ENCODE measurements around the gene FBXL20.
"Not testable (repeated sequence)": the region's sequence is repeated elsewhere in the genome, so short reads cannot be mapped to it uniquely, and the experiment has no call there.

Gene FBXL20

GRCh38 chr17:39332092-39332491 is 69.3 kb downstream of the FBXL20 start:
- no peak for DNase-seq (ENCODE audit: low read depth in 2 of 2, low spot score in 1 of 2)

DNA sequence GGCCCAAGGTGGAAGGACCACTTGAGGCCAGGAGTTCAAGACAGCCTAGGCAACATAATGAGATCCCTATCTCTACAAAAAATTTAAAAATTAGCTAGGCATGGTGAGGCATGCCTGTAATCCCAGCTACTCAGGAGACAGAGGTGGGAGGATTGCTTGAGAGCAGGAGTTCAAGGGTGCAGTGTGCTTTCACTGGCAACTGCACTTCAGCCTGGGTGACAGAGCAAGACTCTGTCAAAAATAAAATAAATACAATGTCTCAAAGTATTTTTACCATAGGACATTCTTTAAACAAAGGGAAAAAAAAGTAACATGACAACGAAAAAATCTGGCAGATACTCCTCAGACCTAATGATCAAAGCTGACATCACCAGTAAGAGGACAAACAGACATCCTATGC is 72.6 kb downstream of the FBXL20 start:
- DNase-seq (ENCODE audit: low read depth in 2 of 2, low spot score in 1 of 2): no peak

DNA sequence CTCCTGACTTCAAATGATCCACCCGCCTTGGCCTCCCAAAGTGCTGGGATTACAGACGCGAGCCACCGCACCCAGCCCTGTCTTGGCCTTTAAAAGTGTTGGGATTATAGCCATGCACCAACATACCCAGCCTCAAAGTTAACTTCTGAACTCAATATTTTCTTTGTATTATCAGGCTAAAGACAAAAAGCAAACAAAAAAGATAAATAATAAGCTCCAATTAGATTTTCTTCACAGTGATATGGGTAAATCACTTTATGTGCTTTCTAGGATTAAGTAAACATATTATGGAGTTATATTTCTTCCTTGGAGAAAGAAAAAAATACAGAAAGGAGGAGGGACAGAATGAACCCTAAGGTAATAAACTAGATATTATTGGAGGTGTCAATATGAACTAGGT is 74.3 kb downstream of the FBXL20 start:
- no peak for DNase-seq (ENCODE audit: low read depth in 2 of 2, low spot score in 1 of 2)

DNA sequence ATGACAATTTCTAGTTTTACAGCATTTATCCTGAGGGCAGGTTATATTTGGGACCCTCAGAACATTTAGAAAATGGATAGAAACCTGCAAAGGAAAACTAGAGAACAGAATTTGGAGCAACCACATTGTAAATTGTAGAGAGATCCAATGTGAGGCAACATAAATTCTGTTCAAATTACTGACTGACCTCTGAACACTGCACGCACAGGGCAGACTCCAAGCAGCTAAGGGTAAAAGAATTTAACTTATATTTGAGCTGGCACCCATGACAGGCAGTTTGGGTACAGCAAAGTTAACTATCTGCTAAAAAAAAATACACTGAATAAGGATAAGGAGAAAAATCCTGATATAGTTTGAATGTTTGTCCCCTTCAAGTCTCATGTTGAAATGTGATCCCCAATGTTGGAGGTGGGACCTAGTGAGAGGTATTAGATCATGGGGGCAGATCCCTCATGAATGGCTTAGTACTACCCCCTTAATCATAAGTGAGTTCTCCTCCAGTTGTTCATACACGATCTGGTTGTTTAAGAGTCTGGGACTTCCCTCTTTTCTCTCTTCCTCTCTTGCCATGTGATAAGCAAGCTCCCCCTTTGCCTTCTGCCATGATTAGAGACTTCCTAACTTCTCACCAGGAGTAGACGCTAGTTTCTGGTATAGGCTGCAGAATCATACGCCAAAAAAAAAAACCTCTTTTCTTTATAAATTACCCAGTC is 75.7 kb downstream of the FBXL20 start:
- no peak for DNase-seq (ENCODE audit: low read depth in 2 of 2, low spot score in 1 of 2)

DNA sequence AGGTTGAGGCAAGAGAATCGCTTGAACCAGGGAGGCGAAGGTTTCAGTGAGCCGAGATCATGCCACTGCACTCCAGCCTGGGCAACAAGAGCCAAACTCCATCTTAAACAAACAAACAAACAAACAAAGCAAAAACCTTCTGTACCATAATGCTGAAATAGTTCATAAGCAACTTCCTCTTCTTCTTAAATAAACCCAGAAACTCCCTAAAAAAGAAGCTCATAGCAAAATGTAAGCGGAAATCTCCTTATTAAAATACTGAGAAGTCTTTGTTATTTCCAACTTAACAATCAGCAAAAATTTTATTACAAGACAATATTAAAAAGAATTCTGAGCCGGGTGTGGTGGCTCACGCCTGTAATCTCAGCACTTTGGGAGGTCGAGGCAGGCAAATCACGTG is 82.8 kb downstream of the FBXL20 start:
- no peak for DNase-seq (ENCODE audit: low read depth in 2 of 2, low spot score in 1 of 2)

GRCh38 chr17:39306509-39307212 is 94.8 kb downstream of the FBXL20 start:
- DNase-seq (ENCODE audit: low read depth in 2 of 2, low spot score in 1 of 2): no peak

- no peak for DNase-seq (ENCODE audit: low read depth in 2 of 2, low spot score in 1 of 2)
Observed at GRCh38 chr17:39305978-39306377, 95.4 kb downstream of the FBXL20 start.

GRCh38 chr17:39304188-39304587 is 97.2 kb downstream of the FBXL20 start:
- no peak for DNase-seq (ENCODE audit: low read depth in 2 of 2, low spot score in 1 of 2)

DNA sequence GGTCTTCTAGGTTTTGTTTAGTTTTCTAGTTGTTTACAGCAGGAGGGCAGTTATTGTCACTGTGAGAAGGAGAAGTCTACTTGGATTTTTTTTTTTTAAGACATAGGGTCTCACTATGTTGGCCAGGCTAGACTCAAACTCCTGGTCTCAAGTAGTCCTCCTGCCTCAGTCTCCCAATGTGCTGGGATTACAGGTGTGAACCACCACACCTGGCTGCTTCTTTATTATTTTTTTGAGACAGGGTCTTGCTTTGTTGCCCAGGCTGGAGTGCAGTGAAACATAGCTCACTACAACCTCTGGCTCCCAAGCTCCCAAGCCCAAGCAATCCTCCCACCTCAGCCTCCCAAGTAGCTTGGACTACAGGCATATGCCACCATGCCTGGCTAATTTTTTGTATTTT is 107.4 kb downstream of the FBXL20 start:
- no peak for DNase-seq (ENCODE audit: low read depth in 2 of 2, low spot score in 1 of 2)

DNA sequence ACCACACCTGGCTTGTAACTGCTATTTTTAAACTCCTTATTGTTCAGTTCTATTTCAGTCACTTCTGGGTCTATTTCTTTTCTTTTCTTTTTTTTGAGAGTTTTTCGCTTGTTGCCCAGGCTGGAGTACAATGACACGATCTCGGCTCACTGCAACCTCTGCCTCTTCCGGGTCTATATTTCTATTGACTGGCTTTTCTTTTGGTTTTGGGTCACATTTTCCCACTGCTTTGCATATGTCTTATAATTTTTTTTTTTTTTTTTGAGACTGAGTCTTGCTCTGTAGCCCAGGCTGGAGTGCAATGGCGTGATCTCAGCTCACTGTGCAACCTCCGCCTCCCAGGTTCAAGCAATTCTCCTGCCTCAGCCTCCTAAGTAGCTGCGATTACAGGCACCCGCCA is 108.9 kb downstream of the FBXL20 start:
- DNase-seq (ENCODE audit: low read depth in 2 of 2, low spot score in 1 of 2): not testable (repeated sequence)

DNA sequence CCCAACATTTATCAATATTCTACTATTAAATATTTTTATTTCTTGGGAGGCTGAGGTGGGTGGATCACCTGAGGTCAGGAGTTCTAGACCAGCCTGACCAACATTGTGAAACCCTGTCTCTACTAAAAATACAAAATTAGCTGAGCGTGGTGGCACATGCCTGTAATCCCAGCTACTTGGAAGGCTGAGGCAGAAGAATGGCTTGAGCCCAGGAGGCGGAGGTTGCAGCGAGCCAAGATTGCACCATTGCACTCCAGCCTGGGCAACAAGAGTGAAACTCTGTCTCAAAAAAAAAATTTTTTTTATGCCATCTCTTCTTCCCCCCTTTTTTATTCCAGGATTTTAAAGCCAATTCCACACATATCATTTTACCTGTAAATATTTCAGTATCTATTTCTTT is 114.9 kb downstream of the FBXL20 start:
- not testable (repeated sequence) for DNase-seq (ENCODE audit: low read depth in 2 of 2, low spot score in 1 of 2)

DNA sequence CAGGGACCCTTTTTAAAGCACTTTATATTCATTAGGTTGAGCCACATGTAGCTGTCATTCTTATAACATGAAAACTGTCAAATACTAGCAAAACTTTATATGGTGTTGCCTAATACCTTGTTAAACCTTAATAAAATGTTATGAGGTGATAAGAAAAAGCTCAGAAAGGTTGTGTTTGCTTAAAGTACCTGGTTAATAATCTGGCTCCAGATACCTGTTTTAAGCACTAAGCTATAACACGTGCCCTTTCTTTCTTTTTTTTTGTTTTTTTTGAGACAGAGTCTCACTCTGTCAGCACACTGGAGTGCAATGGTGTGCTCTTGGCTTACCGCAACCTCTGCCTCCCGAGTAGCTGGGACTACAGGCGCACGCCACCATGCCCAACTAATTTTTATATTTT is 116.7 kb downstream of the FBXL20 start:
- DNase-seq (ENCODE audit: low read depth in 2 of 2, low spot score in 1 of 2): no peak

DNA sequence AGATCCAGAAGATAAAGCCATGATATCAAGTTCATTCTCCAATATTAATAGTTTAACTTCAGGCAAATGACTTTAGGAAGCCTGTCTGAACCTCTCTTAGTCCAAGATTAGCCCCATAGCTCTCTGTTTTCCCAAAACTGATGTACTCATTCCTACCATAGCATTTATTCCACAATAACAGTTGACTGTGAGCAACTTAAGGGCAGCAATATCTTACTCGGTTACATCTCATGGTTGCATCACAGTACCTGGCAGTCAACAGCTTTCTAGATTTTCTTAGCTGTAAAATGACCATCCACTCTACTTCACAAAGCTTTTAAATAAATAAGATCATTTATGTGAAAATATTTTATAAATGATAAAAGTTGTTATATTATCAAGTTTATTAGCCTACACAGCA is 117.5 kb downstream of the FBXL20 start:
- no peak for DNase-seq (ENCODE audit: low read depth in 2 of 2, low spot score in 1 of 2)

- DNase-seq (ENCODE audit: low read depth in 2 of 2, low spot score in 1 of 2): no peak
Observed at GRCh38 chr17:39283098-39283497, 118.3 kb downstream of the FBXL20 start.

GRCh38 chr17:39281806-39282205 is 119.6 kb downstream of the FBXL20 start:
- no peak for DNase-seq (ENCODE audit: low read depth in 2 of 2, low spot score in 1 of 2)

- DNase-seq (ENCODE audit: low read depth in 2 of 2, low spot score in 1 of 2): not testable (repeated sequence)
Observed at GRCh38 chr17:39278246-39278645, 123.2 kb downstream of the FBXL20 start.

DNA sequence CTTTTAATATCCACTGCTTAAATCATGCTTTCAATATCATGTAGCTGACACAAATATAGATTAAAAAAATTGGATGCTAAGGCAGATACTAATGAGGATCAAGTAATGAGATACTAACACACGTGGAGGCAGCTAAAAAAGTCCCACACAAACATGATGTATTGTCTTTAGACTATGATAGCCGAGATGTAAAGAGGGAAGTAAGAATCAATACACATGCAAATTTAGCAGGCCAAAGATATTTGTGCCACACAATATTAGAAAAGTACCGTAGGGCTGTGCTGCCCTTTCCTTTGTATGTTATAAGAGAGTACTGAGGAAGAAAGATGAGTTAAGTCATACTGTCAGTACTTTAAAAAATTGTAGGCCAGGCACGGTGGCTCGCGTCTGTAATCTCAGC is 124.3 kb downstream of the FBXL20 start:
- DNase-seq (ENCODE audit: low read depth in 2 of 2, low spot score in 1 of 2): no peak

DNA sequence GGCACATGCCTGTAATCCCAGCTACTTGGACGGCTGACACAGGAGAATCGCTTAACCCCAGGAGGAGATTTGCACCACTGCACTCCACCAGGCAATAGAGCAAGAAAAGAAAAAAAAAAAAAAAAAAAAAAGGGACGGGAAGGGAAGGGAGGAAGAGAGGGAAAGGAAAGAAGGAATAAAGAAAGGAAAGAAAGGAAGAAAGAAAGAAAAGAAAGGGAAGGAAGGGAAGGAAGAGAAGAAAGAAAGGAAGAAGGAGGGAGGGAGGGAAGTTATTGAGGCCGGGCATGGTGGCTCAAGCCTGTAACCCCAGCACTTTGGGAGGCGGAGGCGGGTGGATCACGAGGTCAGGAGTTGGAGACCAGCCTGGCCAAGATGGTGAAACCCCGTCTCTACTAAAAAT is 125.3 kb downstream of the FBXL20 start:
- no peak for DNase-seq (ENCODE audit: low read depth in 2 of 2, low spot score in 1 of 2)

- no peak for DNase-seq (ENCODE audit: low read depth in 2 of 2, low spot score in 1 of 2)
Observed at GRCh38 chr17:39271546-39271945, 129.9 kb downstream of the FBXL20 start.

DNA sequence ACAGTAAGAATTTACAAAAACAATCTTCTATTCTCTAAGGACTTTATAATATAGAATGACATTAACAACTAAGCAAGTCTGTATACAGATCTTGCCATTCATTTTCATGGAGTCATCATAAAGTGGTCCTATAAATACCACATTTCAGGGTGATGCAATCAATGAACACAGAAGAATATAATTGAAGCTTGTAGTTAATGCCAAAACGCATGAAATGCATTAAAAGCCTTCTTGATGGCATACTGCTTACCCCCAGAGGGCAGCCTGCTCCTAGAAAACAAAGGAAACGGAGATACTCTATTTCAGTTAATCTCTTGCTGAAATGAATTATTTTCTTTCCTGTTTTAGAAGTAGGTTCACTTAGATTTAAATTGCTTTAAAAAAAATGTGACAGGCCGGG is 130.5 kb downstream of the FBXL20 start:
- DNase-seq (ENCODE audit: low read depth in 2 of 2, low spot score in 1 of 2): no peak

- no peak for DNase-seq (ENCODE audit: low read depth in 2 of 2, low spot score in 1 of 2)
Observed at GRCh38 chr17:39264119-39264518, 137.3 kb downstream of the FBXL20 start.

GRCh38 chr17:39261286-39261685 is 140.1 kb downstream of the FBXL20 start:
- no peak for DNase-seq (ENCODE audit: low read depth in 2 of 2, low spot score in 1 of 2)

Measured in stimulated activated CD8-positive, alpha-beta memory T cell treated with anti-CD3 and anti-CD28 coated beads, Interleukin-4, amount 100 ng/mL, for 1 hour (primary cell).